Chondrocyte (in vitro differentiated cells): Measurements from ENCODE around the gene CNOT3. TPM values are rescaled to one million over a fixed set of nuclear protein-coding genes. Genes with fewer than 3 reads are reported as not detected.
A peak's percentile ranks its signal among the peaks of the same experiment; 100 is the strongest.

ENCODE experiments used
- DNase-seq: peaks from one replicate; pipeline ENCODE4 v3.0.0; 2021; ENCODE audit warnings: mixed read lengths, low spot score
- H3K27ac Mint-ChIP-seq: one replicate; pipeline ENCODE4 v1.8.0; 2021; ENCODE audit warnings: mild to moderate bottlenecking, moderate library complexity, mixed read lengths; ENCODE audit not compliant: unreplicated experiment
- H3K27me3 Mint-ChIP-seq: 2 replicates; pipeline ENCODE4 v1.8.0; 2021; ENCODE audit warnings: low read depth, mixed read lengths
- H3K36me3 Mint-ChIP-seq: 2 replicates; pipeline ENCODE4 v1.8.0; 2021; ENCODE audit warnings: low read depth, mixed read lengths
- H3K4me1 Mint-ChIP-seq: 2 replicates; pipeline ENCODE4 v1.8.0; 2021; ENCODE audit warnings: low read depth, mild to moderate bottlenecking, mixed read lengths
- H3K4me3 Mint-ChIP-seq: one replicate; pipeline ENCODE4 v1.8.0; 2021; ENCODE audit warnings: mild to moderate bottlenecking, moderate library complexity, mixed read lengths; ENCODE audit not compliant: unreplicated experiment
- H3K9me3 Mint-ChIP-seq: 2 replicates; pipeline ENCODE4 v1.8.0; 2021; ENCODE audit warnings: low read depth, mixed read lengths
- total RNA-seq: library from RNA; stranded (reverse); gene quantifications from 3 replicates; pipeline ENCODE4 v1.2.1, GENCODE V29; 2021
- TF ChIP-seq, protein P1 (sequence below): fragments of 200-600 bp; sonication (generic); IDR thresholded peaks from 2 replicates; pipeline ENCODE4 v1.5.0; 2021; ENCODE audit warnings: antibody characterized with exemption, mild to moderate bottlenecking, moderate library complexity

Gene CNOT3
- total RNA-seq, 1 donor from 2014 or later, result 33.7 TPM

DNA sequence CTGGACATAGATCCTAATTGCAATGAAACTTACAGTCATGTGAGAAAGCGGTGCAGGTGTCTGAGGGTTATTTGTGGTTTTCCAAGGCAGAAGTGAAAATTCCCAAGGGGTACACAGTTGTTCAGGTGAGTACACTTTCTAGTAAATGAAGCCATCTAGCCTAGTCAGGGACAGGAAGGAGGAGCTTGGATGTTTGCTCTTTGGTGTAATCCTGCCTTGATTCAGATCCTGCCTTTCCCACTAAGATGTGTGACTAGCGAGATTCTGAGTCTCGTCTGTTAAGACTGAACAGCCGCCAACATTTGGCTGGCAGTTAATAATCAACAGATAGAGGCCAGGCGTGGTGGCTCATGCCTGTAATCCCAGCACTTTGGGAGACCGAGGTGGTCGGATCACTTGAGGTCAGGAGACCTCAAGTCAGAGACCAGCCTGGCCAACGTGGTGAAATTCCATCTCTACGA lies 65.6 kb downstream of the CNOT3 start:
- no peak for DNase-seq
- peaks cover 67% of the 10 kb centered on the region for H3K4me1 Mint-ChIP-seq
- no peaks in the 10 kb centered on the region for H3K9me3 Mint-ChIP-seq
- peak overlapping the region; percentile 68 for H3K27ac Mint-ChIP-seq
- TF ChIP-seq, protein P1, sequence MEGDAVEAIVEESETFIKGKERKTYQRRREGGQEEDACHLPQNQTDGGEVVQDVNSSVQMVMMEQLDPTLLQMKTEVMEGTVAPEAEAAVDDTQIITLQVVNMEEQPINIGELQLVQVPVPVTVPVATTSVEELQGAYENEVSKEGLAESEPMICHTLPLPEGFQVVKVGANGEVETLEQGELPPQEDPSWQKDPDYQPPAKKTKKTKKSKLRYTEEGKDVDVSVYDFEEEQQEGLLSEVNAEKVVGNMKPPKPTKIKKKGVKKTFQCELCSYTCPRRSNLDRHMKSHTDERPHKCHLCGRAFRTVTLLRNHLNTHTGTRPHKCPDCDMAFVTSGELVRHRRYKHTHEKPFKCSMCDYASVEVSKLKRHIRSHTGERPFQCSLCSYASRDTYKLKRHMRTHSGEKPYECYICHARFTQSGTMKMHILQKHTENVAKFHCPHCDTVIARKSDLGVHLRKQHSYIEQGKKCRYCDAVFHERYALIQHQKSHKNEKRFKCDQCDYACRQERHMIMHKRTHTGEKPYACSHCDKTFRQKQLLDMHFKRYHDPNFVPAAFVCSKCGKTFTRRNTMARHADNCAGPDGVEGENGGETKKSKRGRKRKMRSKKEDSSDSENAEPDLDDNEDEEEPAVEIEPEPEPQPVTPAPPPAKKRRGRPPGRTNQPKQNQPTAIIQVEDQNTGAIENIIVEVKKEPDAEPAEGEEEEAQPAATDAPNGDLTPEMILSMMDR, result no peak
- peaks cover 28% of the 10 kb centered on the region for H3K36me3 Mint-ChIP-seq
- no peaks in the 10 kb centered on the region for H3K27me3 Mint-ChIP-seq
- H3K4me3 Mint-ChIP-seq, result peak overlapping the region; percentile 94

DNA sequence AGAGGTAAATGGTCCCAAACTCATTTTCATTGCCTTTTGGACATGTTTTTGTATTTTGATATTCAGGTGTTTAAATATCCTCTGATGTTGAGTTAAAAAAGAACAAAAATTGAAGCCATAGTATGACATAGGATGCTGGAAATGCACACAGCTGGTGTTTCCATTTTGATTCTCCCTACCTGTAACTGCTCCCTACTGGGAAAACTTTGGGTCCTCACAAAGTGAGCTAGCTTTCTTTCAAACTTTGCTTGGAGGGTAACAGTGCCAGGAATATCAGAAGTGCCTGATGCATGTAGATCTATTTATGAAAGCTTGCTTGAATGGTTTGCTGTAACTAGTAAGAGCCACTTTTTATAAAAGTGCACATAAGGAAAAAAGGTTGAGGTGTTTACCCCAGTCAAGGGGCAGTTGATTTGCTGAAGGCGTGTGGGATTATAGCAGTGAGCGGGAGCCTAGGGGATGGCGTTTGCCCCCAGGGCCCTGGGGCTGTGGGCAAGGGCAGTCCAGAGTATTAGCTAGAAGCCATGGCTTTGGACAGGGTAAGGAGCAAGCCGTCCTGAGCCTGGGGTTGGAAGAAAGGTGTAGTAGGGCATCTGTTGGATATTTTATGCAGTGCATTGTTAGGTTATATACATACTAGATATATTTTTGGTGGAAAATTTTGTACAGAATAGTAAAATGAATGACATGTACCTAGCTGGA lies 67.4 kb downstream of the CNOT3 start:
- Mint-ChIP-seq H3K4me1 (peaks cover 79% of the 10 kb centered on the region), H3K27me3 (no peaks in the 10 kb centered on the region), H3K4me3 (peak overlapping the region; percentile 35), H3K9me3 (no peaks in the 10 kb centered on the region), H3K27ac (no peak overlapping the region), H3K36me3 (peaks cover 29% of the 10 kb centered on the region)
- no peak for DNase-seq
- TF ChIP-seq, protein P1, result no peak

Other genes with a start within 250 kb of the CNOT3 start
- gene CACNG7, start 228.5 kb upstream of the CNOT3 start, total RNA-seq, result not detected in 3 replicates
- gene CACNG8, start 174.8 kb upstream of the CNOT3 start, total RNA-seq, result 0.05 TPM in 1 of 3 replicates, not detected in the others
- gene CACNG6, start 146.1 kb upstream of the CNOT3 start, total RNA-seq, result not detected in 3 replicates
- gene VSTM1, start 73.9 kb upstream of the CNOT3 start, total RNA-seq, result not detected in 3 replicates
- gene TARM1, start 56.4 kb upstream of the CNOT3 start, total RNA-seq, result not detected in 3 replicates
- gene OSCAR, start 37.0 kb upstream of the CNOT3 start, total RNA-seq, result 0.21 to 0.48 TPM (median 0.37 TPM) in 3 replicates
- 77.4 to 93.7 TPM (median 92.1 TPM) in 3 replicates for gene NDUFA3, start 34.9 kb upstream of the CNOT3 start, total RNA-seq
- gene TFPT, start 22.1 kb upstream of the CNOT3 start, total RNA-seq, result 23.3 to 28.5 TPM (median 28.0 TPM) in 3 replicates
- gene PRPF31, start 22.0 kb upstream of the CNOT3 start, total RNA-seq, result 45.8 to 62.5 TPM (median 45.9 TPM) in 3 replicates
- gene LENG1, start 22.0 kb downstream of the CNOT3 start, total RNA-seq, result 4.4 to 6.0 TPM (median 4.5 TPM) in 3 replicates
- 0.73 to 3.7 TPM (median 3.2 TPM) in 3 replicates for gene TMC4, start 35.4 kb downstream of the CNOT3 start, total RNA-seq
- 71.4 to 83.8 TPM (median 76.6 TPM) in 3 replicates for gene MBOAT7, start 51.8 kb downstream of the CNOT3 start, total RNA-seq
- 39.6 to 46.2 TPM (median 40.5 TPM) in 3 replicates for gene TSEN34, start 53.5 kb downstream of the CNOT3 start, total RNA-seq
- gene RPS9, start 63.1 kb downstream of the CNOT3 start, total RNA-seq, result 689 to 819 TPM (median 699 TPM) in 3 replicates
- not detected in 3 replicates for gene LILRB3, start 85.2 kb downstream of the CNOT3 start, total RNA-seq
- not detected in 3 replicates for gene LILRA6, start 105.0 kb downstream of the CNOT3 start, total RNA-seq
- gene LILRB5, start 119.5 kb downstream of the CNOT3 start, total RNA-seq, result not detected in 3 replicates
- not detected in 3 replicates for gene LILRB2, start 143.3 kb downstream of the CNOT3 start, total RNA-seq
- not detected in 3 replicates for gene LILRA5, start 175.4 kb downstream of the CNOT3 start, total RNA-seq
- gene LILRA4, start 201.4 kb downstream of the CNOT3 start, total RNA-seq, result not detected in 3 replicates
- gene LAIR1, start 227.2 kb downstream of the CNOT3 start, total RNA-seq, result not detected in 3 replicates